Panc1 (cell line): ENCODE data around the gene PTPRE. TPM values are rescaled to one million over a fixed set of nuclear protein-coding genes. Genes with fewer than 3 reads are reported as not detected.

ENCODE experiments used
- ATAC-seq: fragments of 200-7000 bp; cut with Tn5 transposase; 2 replicates; pipeline ENCODE4 v1.9.1; 2020; ENCODE audit warnings: mild to moderate bottlenecking, moderate library complexity
- BruUV-seq: library from RNA; stranded (reverse); fragments of 400-500 nt; replicated peaks from 2 replicates; lab custom pipeline; 2021; lab: Mats Ljungman, UMichigan
- CTCF ChIA-PET: fragments of 300-600 bp; sonication (Branson Sonifier 250); formaldehyde crosslinking; loops from one replicate; lab custom pipeline; 2022; ENCODE audit warnings: antibody characterized with exemption; lab: Charles Lee
- POLR2A ChIA-PET: fragments of 300-600 bp; sonication (Branson Sonifier 250); formaldehyde crosslinking; loops from one replicate; lab custom pipeline; 2022; ENCODE audit warnings: antibody characterized with exemption; lab: Charles Lee
- DNase-seq: peaks from one replicate; pipeline ENCODE4 v3.0.0-alpha.2; 2010; ENCODE audit warnings: low read depth, low spot score
- H3K27ac ChIP-seq: 2 replicates; pipeline ENCODE4 v1.5.1; 2011; ENCODE audit warnings: mild to moderate bottlenecking, low read length, inconsistent platforms
- H3K27me3 ChIP-seq: fragments of 200-500 bp; sonication (Bioruptor generic); 2 replicates; pipeline ENCODE4 v1.6.0; 2014; ENCODE audit warnings: low read length, inconsistent platforms; ENCODE audit not compliant: control insufficient read depth, insufficient read depth
- H3K36me3 ChIP-seq: fragments of 200-500 bp; sonication (Bioruptor generic); 2 replicates; pipeline ENCODE4 v1.5.1; 2014; ENCODE audit warnings: inconsistent platforms, mild to moderate bottlenecking, low read length, moderate library complexity; ENCODE audit not compliant: control insufficient read depth, insufficient read depth
- H3K4me1 ChIP-seq: 2 replicates; pipeline ENCODE4 v1.5.1; 2011; ENCODE audit warnings: inconsistent platforms, mild to moderate bottlenecking, low read length, moderate library complexity; ENCODE audit not compliant: control insufficient read depth, insufficient read depth
- H3K4me3 ChIP-seq, 2 experiments: 2 replicates each; pipeline ENCODE4 v1.5.1; 2011 to 2012; ENCODE audit warnings: low read depth in 2 of 2, low read length in 2 of 2, mild to moderate bottlenecking in 2 of 2, inconsistent platforms in 1 of 2, moderate library complexity in 1 of 2
- H3K9me3 ChIP-seq: fragments of 200-500 bp; sonication (Bioruptor generic); 2 replicates; pipeline ENCODE4 v1.5.1; 2014; ENCODE audit warnings: low read depth, mild to moderate bottlenecking, inconsistent platforms, low read length, moderate library complexity; ENCODE audit not compliant: control insufficient read depth, insufficient read depth
- CTCF ChIP-seq: fragments of 450-650 bp; IDR thresholded peaks from 2 replicates; pipeline ENCODE4 v1.5.1; 2017; ENCODE audit warnings: mild to moderate bottlenecking
- POLR2AphosphoS5 ChIP-seq: IDR thresholded peaks from 2 replicates; pipeline ENCODE4 v1.6.1; 2012; ENCODE audit warnings: mild to moderate bottlenecking, low read depth, low read length, moderate library complexity
- REST ChIP-seq, 2 experiments: IDR thresholded peaks; 2 replicates each; pipeline ENCODE4 v1.6.1; 2011 to 2012; ENCODE audit warnings: low read depth in 2 of 2, control low read depth in 1 of 2, low read length in 1 of 2, mild to moderate bottlenecking in 1 of 2, moderate library complexity in 1 of 2; ENCODE audit not compliant: insufficient read depth in 1 of 2
- SIN3A ChIP-seq: IDR thresholded peaks from 2 replicates; pipeline ENCODE4 v1.6.1; 2012; ENCODE audit warnings: low read depth, mild to moderate bottlenecking, low read length, moderate library complexity, borderline replicate concordance; ENCODE audit not compliant: insufficient read depth
- TCF7L2 ChIP-seq: IDR thresholded peaks from 2 replicates; pipeline ENCODE4 v1.6.1; 2011; ENCODE audit warnings: mild to moderate bottlenecking, low read depth, low read length, inconsistent platforms
- in situ Hi-C: cut with HindIII; loops from 2 replicates; pipeline ENCODE4 v1.10.0; 2016; ENCODE audit warnings: low sequenced_read_pairs, low pct_unique_long_range_greater_than_20kb
- intact Hi-C: fragments of 100-400 bp; cut with micrococcal nuclease; formaldehyde crosslinking; loops from one replicate; pipeline ENCODE4 v1.10.0; 2022; ENCODE audit not compliant: unreplicated experiment
- total RNA-seq: library from RNA; stranded (reverse); gene quantifications from one replicate; pipeline ENCODE4 v1.2.1, GENCODE V29; 2021; ENCODE audit not compliant: unreplicated experiment

Gene PTPRE
- total RNA-seq, 1 experiment from 2014 or later: 0.44 TPM

DNA sequence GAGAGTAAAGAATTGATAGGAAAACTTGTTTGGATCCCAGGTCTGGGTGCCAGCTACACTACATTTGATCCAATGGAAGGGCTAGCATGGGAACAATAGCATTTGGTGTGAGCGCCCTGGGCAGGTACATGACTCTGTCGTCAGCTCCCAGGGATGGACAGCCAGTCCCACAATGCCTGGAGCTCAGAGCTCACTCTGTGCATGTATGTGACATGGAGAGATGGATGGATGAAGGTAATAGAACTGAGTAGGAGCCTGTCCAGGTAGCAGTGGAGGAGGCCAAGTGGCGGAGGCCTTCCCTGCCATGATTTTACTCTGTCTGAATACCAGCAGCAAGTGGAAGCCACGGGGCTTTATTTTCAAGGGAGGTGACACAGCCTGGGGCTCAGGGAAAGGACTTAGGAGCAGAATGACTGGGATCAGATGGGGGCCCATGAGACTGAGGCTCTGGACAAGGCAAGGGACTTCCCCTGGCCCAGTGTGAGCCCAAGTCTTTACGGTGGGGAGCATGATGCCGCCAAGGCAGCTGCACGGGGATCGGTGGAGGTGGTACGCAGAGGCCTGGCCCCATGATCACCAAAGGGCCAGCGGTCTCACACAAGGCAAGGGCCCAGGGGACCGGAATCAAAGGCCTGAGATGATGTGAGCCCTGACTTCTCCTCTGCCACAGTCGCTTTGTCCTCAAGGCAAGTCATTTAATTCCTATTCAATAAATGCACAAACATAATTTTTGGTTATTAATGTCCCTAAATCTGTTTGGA lies 5.9 kb downstream of the PTPRE start:
- no peak overlapping the region for H3K27ac ChIP-seq
- no peaks in the 10 kb centered on the region for H3K36me3 ChIP-seq
- no peaks in the 10 kb centered on the region for H3K9me3 ChIP-seq
- in situ Hi-C loops: no loop called here
- POLR2A ChIA-PET: no interaction called here
- H3K4me3 ChIP-seq: no peak overlapping the region
- TF ChIP-seq SIN3A (no peak), POLR2AphosphoS5 (no peak), REST (IDR thresholded peaks at IDR 0.05; ENCODE audit: insufficient read depth in 1 of 2, low read depth in 2 of 2, low read length in 1 of 2) (no peak), CTCF (no peak)
- no peak for DNase-seq
- peaks cover 9% of the 10 kb centered on the region for H3K27me3 ChIP-seq
- intact Hi-C loops: no loop called here
- ATAC-seq: no peak
- BruUV-seq: no TSS peak
- CTCF ChIA-PET: no interaction called here
- peaks cover 1% of the 10 kb centered on the region; the same call in 1 of the 2 replicates for H3K4me1 ChIP-seq

DNA sequence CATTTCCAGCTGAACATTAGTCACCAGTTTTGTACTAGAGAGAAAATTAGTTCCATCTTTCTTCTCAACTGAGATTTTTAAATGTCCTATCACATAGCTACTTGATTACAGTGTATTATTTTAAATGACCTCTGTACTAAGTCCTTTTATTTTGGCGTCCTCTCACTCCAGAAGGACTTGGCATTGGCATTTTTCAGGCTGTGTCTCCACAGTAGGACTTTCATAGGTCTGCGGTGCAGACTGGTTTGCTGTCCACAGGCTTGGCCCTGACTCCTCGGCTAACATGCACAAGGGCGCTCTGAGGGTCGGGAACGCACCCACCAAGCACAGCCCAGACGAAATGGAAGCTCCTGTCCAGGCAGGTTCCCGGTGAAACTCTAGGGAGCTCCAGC lies 6.5 kb downstream of the PTPRE start:
- BruUV-seq: no TSS peak
- DNase-seq: no peak

More for the DNA sequence above, 6.5 kb downstream of the PTPRE start:
- Histone ChIP-seq H3K9me3 (no peaks in the 10 kb centered on the region), H3K27me3 (0 out of 2 replicates have a peak, but pooled peaks cover 5% of the 10 kb centered on the region), H3K36me3 (no peaks in the 10 kb centered on the region), H3K4me3 (no peak overlapping the region), H3K27ac (no peak overlapping the region), H3K4me1 (no peaks in the 10 kb centered on the region)
- no peak for ATAC-seq
- ChIA-PET POLR2A (no interaction called here), CTCF (no interaction called here)
- intact Hi-C loops: no loop called here
- in situ Hi-C loops: no loop called here
- no peak for TF ChIP-seq SIN3A
- no peak for TF ChIP-seq REST (IDR thresholded peaks at IDR 0.05; ENCODE audit: insufficient read depth in 1 of 2, low read depth in 2 of 2, low read length in 1 of 2)
- TF ChIP-seq TCF7L2: no peak
